Measurements from ENCODE around the gene ZFHX3. TPM values are rescaled to one million over a fixed set of nuclear protein-coding genes. Genes with fewer than 3 reads are reported as not detected.
"Not testable (repeated sequence)": the region's sequence is repeated elsewhere in the genome, so short reads cannot be mapped to it uniquely, and the experiment has no call there.

ZFHX3 gene
- total RNA-seq, 8 experiments from 2014 or later: 7.4 to 31.9 (median 21.7) TPM

DNA sequence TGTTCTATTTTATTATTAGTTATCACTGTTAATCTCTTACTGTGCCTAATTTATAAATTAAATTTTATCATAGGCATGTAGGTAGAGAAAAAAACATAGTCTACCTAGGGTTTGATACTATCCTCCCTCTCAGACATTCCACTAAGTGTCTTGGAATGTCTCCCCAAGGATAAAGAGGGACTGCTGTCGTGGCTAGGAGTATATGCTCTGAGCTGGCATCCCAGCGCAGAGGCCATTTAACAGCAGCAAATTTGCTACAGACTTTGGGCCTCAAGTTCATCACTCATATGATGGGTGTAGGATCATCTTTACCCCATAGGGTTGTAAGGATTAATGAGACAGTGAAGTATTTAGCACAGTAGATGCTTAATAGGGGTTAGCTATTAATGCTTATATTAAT, 56.7 kb downstream of the ZFHX3 start:
- in situ Hi-C loops (cut with MboI; ENCODE audit: low pct_unique_long_range_greater_than_20kb in 2 of 9, low sequenced_read_pairs in 9 of 9, unreplicated experiment in 9 of 9): no loop called here
- ATAC-seq (replicated peaks in 6 of 8): no peak
- Histone ChIP-seq H3K4me3 (no peak overlapping the region), H3K4me1 (replicated peaks in 1 of 2) (peaks cover 76 to 77% of the 10 kb centered on the region in 2 donors), H3K27ac (no peak overlapping the region)
- WGBS, 10 experiments: 20 to 100% (median 71%) methylated on average over 1 to 2 of the region's 2 CpGs; no CpG with 5 or more reads in 3 of the 10 experiments

- Histone ChIP-seq H3K27ac (peak overlapping the region; percentile 5 to 32), H3K4me1 (replicated peaks in 1 of 2) (peaks cover 83% of the 10 kb centered on the region in 2 donors), H3K4me3 (no peak overlapping the region)
- ATAC-seq (replicated peaks in 6 of 8): no peak
- in situ Hi-C loops (cut with MboI; ENCODE audit: low pct_unique_long_range_greater_than_20kb in 2 of 9, low sequenced_read_pairs in 9 of 9, unreplicated experiment in 9 of 9): no loop called here
- 40 to 100% (median 89%) methylated on average over 2 to 12 of the region's 14 CpGs; no CpG with 5 or more reads in 3 of the 10 experiments for WGBS, 10 experiments
These were observed 57.4 kb downstream of the ZFHX3 start for GRCh38 chr16:72990571-72990970.

- peaks cover 83 to 89% of the 10 kb centered on the region in 2 donors for H3K4me1 ChIP-seq (replicated peaks in 1 of 2)
- 0 to 60% (median 9%) methylated on average over 1 to 16 of the region's 19 CpGs; no CpG with 5 or more reads in 2 of the 10 experiments for WGBS, 10 experiments
- H3K4me3 ChIP-seq: no peak overlapping the region
- H3K27ac ChIP-seq: peak overlapping the region in 1 of 2 donors; percentile 5
- peak; percentile 46 to 75 (median 57) for ATAC-seq (replicated peaks in 6 of 8)
- in situ Hi-C loops (cut with MboI; ENCODE audit: low pct_unique_long_range_greater_than_20kb in 2 of 9, low sequenced_read_pairs in 9 of 9, unreplicated experiment in 9 of 9): no loop called here
These were observed 58.1 kb downstream of the ZFHX3 start for GRCh38 chr16:72989579-72990551.

- ATAC-seq (replicated peaks in 6 of 8); in situ Hi-C loops (cut with MboI; ENCODE audit: low pct_unique_long_range_greater_than_20kb in 2 of 9, low sequenced_read_pairs in 9 of 9, unreplicated experiment in 9 of 9); H3K4me3 ChIP-seq; H3K27ac ChIP-seq: not testable (repeated sequence)
- peaks cover 78 to 92% of the 10 kb centered on the region in 2 donors for H3K4me1 ChIP-seq (replicated peaks in 1 of 2)
- 67 to 100% (median 96%) methylated on average over 1 to 6 of the region's 7 CpGs; no CpG with 5 or more reads in 4 of the 10 experiments for WGBS, 10 experiments
These were observed 58.7 kb downstream of the ZFHX3 start for GRCh38 chr16:72989203-72989578.

GRCh38 chr16:72988569-72988968, 59.4 kb downstream of the ZFHX3 start:
- in situ Hi-C loops (cut with MboI; ENCODE audit: low pct_unique_long_range_greater_than_20kb in 2 of 9, low sequenced_read_pairs in 9 of 9, unreplicated experiment in 9 of 9): no loop called here

GRCh38 chr16:72987480-72987901, 60.4 kb downstream of the ZFHX3 start:
- no peak overlapping the region for H3K4me3 ChIP-seq
- ATAC-seq (replicated peaks in 6 of 8): no peak
- no peak overlapping the region for H3K27ac ChIP-seq
- peaks cover 66 to 75% of the 10 kb centered on the region in 2 donors for H3K4me1 ChIP-seq (replicated peaks in 1 of 2)
- 100% methylated on average over 1 of the region's 3 CpGs; no CpG with 5 or more reads in 9 of the 10 experiments for WGBS, 10 experiments
- in situ Hi-C loops (cut with MboI; ENCODE audit: low pct_unique_long_range_greater_than_20kb in 2 of 9, low sequenced_read_pairs in 9 of 9, unreplicated experiment in 9 of 9): no loop called here

More at GRCh38 chr16:72988569-72988968, 59.4 kb downstream of the ZFHX3 start:
- Histone ChIP-seq H3K4me1 (replicated peaks in 1 of 2) (peaks cover 74 to 86% of the 10 kb centered on the region in 2 donors), H3K4me3 (no peak overlapping the region), H3K27ac (no peak overlapping the region)
- 17 to 100% (median 88%) methylated on average over 1 of the region's 1 CpG; no CpG with 5 or more reads in 2 of the 10 experiments for WGBS, 10 experiments
- ATAC-seq (replicated peaks in 6 of 8): no peak

DNA sequence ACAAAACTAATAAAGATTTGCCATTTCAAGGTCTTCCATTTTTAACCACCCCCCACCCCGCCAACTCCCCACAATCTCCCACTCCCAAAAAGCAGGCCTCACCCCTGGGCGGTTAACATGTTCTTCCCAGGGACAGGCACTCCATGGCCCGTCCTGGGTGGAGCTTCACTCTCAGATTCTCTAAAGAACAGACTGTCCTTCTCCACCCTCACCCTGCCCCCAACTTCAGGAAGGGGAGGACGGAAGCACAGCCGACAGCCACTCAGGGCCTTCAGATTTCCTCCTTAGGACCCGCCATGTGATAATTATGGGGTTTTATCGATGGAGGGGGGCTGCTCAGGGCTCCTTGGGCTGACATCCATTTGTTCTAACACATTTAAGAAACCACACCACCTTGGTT, 61.9 kb downstream of the ZFHX3 start:
- peak overlapping the region in 1 of 2 donors; percentile 42 for H3K27ac ChIP-seq
- no peak overlapping the region for H3K4me3 ChIP-seq

GRCh38 chr16:72985148-72985941, 62.6 kb downstream of the ZFHX3 start:
- Histone ChIP-seq H3K4me3 (no peak overlapping the region), H3K4me1 (replicated peaks in 1 of 2) (peaks cover 49 to 53% of the 10 kb centered on the region in 2 donors), H3K27ac (peak overlapping the region in 1 of 2 donors; percentile 28)
- WGBS, 10 experiments: 5 to 88% (median 50%) methylated on average over 1 to 11 of the region's 11 CpGs; no CpG with 5 or more reads in 1 of the 10 experiments
- ATAC-seq (replicated peaks in 6 of 8): peak; percentile 12 to 67 (median 48)
- in situ Hi-C loops (cut with MboI; ENCODE audit: low pct_unique_long_range_greater_than_20kb in 2 of 9, low sequenced_read_pairs in 9 of 9, unreplicated experiment in 9 of 9): no loop called here

More for the DNA sequence above, 61.9 kb downstream of the ZFHX3 start:
- H3K4me1 ChIP-seq (replicated peaks in 1 of 2): peaks cover 54 to 60% of the 10 kb centered on the region in 2 donors
- in situ Hi-C loops (cut with MboI; ENCODE audit: low pct_unique_long_range_greater_than_20kb in 2 of 9, low sequenced_read_pairs in 9 of 9, unreplicated experiment in 9 of 9): no loop called here
- peak; percentile 7 to 40 (median 36) for ATAC-seq (replicated peaks in 6 of 8)
- 0 to 100% (median 60%) methylated on average over 1 to 4 of the region's 7 CpGs; no CpG with 5 or more reads in 3 of the 10 experiments for WGBS, 10 experiments

GRCh38 chr16:72983728-72984350, 64.1 kb downstream of the ZFHX3 start:
- Histone ChIP-seq H3K27ac (no peak overlapping the region), H3K4me1 (replicated peaks in 1 of 2) (peaks cover 35 to 41% of the 10 kb centered on the region in 2 donors), H3K4me3 (no peak overlapping the region)
- 80 to 100% (median 100%) methylated on average over 1 of the region's 2 CpGs; no CpG with 5 or more reads in 4 of the 10 experiments for WGBS, 10 experiments
- in situ Hi-C loops (cut with MboI; ENCODE audit: low pct_unique_long_range_greater_than_20kb in 2 of 9, low sequenced_read_pairs in 9 of 9, unreplicated experiment in 9 of 9): no loop called here
- ATAC-seq (replicated peaks in 6 of 8): no peak

DNA sequence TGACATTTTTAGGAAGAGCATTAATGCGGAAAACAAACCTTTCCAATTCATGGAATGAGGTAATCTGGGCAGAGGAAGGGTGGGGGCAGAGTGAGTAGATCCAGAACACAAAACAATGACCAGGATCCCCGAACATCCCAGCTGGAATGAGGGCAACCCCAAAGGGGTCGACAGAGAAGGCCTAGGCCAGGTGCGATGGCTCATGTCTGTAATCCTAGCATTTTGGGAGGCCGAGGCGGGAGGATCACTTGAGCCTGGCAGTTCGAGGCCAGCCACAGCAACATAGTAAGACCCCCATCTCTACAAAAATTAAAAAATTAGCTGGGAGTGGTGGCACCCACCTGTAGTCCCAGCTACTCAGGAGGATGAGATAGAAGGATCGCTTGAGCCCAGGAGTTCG, 64.7 kb downstream of the ZFHX3 start:
- Histone ChIP-seq H3K4me1 (replicated peaks in 1 of 2) (peaks cover 35 to 41% of the 10 kb centered on the region in 2 donors), H3K4me3 (no peak overlapping the region), H3K27ac (no peak overlapping the region)
- WGBS, 10 experiments: 80 to 100% (median 89%) methylated on average over 1 to 9 of the region's 9 CpGs; no CpG with 5 or more reads in 1 of the 10 experiments
- ATAC-seq (replicated peaks in 6 of 8): no peak
- in situ Hi-C loops (cut with MboI; ENCODE audit: low pct_unique_long_range_greater_than_20kb in 2 of 9, low sequenced_read_pairs in 9 of 9, unreplicated experiment in 9 of 9): no loop called here

DNA sequence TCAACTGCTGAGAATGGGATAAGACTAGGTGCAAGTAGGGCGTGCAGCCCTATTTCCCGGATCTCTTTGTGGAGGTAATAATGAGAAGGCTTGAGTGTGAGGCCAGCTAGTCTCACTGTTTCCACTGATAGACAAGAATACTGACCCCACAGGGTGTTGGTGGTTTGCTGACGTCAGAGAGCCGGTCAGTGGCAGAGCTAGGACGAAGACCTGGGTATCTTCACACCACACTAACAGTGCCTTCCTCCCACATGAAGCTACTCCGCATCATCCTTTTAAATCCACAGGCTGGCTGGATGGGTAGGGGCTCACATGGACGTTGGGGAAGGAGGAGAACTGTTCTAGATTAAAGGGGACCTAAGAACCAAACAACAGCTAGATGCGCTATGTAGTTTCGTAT, 68.0 kb downstream of the ZFHX3 start:
- no peak for ATAC-seq (replicated peaks in 6 of 8)
- in situ Hi-C loops (cut with MboI; ENCODE audit: low pct_unique_long_range_greater_than_20kb in 2 of 9, low sequenced_read_pairs in 9 of 9, unreplicated experiment in 9 of 9): no loop called here
- WGBS, 10 experiments: 75 to 100% (median 100%) methylated on average over 1 to 8 of the region's 9 CpGs; no CpG with 5 or more reads in 3 of the 10 experiments
- Histone ChIP-seq H3K27ac (no peak overlapping the region), H3K4me3 (no peak overlapping the region), H3K4me1 (replicated peaks in 1 of 2) (peaks cover 12 to 35% of the 10 kb centered on the region in 2 donors)

GRCh38 chr16:72978212-72978611, 69.7 kb downstream of the ZFHX3 start:
- ATAC-seq (replicated peaks in 6 of 8): peak; percentile 50 to 98 (median 80)
- H3K4me3 ChIP-seq: no peak overlapping the region
- peak overlapping the region in 1 of 2 donors; percentile 77 for H3K27ac ChIP-seq
- WGBS, 10 experiments: 0 to 89% (median 65%) methylated on average over 1 to 5 of the region's 7 CpGs; no CpG with 5 or more reads in 3 of the 10 experiments
- in situ Hi-C loops (cut with MboI; ENCODE audit: low pct_unique_long_range_greater_than_20kb in 2 of 9, low sequenced_read_pairs in 9 of 9, unreplicated experiment in 9 of 9): no loop called here
- H3K4me1 ChIP-seq (replicated peaks in 1 of 2): peaks cover 10 to 28% of the 10 kb centered on the region in 2 donors

Measured in motor neuron (in vitro differentiated cells).